HepG2 (cell line): ENCODE measurements around the gene TUBA8. TPM values are rescaled to one million over a fixed set of nuclear protein-coding genes. Genes with fewer than 3 reads are reported as not detected.
A peak's percentile ranks its signal among the peaks of the same experiment; 100 is the strongest.

Experiments used
- FOXC1 ChIP-seq: sonication (generic); formaldehyde crosslinking; IDR thresholded peaks from 2 replicates; pipeline ENCODE4 v1.8.0; 2022; ENCODE audit warnings: mild to moderate bottlenecking, missing genetic modification reagents, borderline replicate concordance
- FOXK1 ChIP-seq: sonication (generic); formaldehyde crosslinking; IDR thresholded peaks from 2 replicates; pipeline ENCODE4 v1.4.0; 2020; ENCODE audit warnings: low read depth, missing genetic modification reagents, borderline replicate concordance
- HHEX ChIP-seq: IDR thresholded peaks from 2 replicates; pipeline ENCODE4 v1.6.1; 2016; ENCODE audit warnings: control low read depth
- HOMEZ ChIP-seq: IDR thresholded peaks from 2 replicates; pipeline ENCODE4 v1.6.1; 2016; ENCODE audit warnings: low read depth
- KDM4B ChIP-seq: sonication (generic); formaldehyde crosslinking; IDR thresholded peaks from 2 replicates; pipeline ENCODE4 v1.4.0; 2020; ENCODE audit warnings: missing genetic modification reagents
- KLF6 ChIP-seq: IDR thresholded peaks from 2 replicates; pipeline ENCODE4 v1.8.0; 2016; ENCODE audit warnings: missing biosample characterization, missing genetic modification reagents
- KMT2A ChIP-seq: sonication (generic); formaldehyde crosslinking; IDR thresholded peaks from 2 replicates; pipeline ENCODE4 v1.4.0; 2020; ENCODE audit warnings: missing genetic modification reagents
- NR2F2 ChIP-seq: IDR thresholded peaks from 2 replicates; pipeline ENCODE4 v1.6.1; 2012; ENCODE audit warnings: low read depth, inconsistent platforms, borderline replicate concordance
- PATZ1 ChIP-seq: sonication (generic); formaldehyde crosslinking; IDR thresholded peaks from 2 replicates; pipeline ENCODE4 v1.4.0; 2020; ENCODE audit warnings: missing genetic modification reagents
- RARA ChIP-seq: IDR thresholded peaks from 2 replicates; pipeline ENCODE4 v1.6.1; 2016; ENCODE audit warnings: missing genetic modification reagents, missing compliant biosample characterization
- SOX13 ChIP-seq, 3 experiments: fragments of 450-650 bp in 1 of 3; sonication (generic) in 1 of 3; formaldehyde crosslinking in 1 of 3; IDR thresholded peaks in 2 of 3; conservative IDR thresholded peaks in 1 of 3; 2 replicates each; pipeline versions ENCODE4 v1.5.0 to v1.6.1; 2016 to 2020; ENCODE audit warnings: antibody characterized with exemption in 1 of 3, mild to moderate bottlenecking in 1 of 3, missing compliant biosample characterization in 1 of 3, missing genetic modification reagents in 1 of 3, moderate library complexity in 1 of 3
- SYNCRIP ChIP-seq: fragments of 200-400 bp; formaldehyde crosslinking; IDR thresholded peaks from 2 replicates; pipeline ENCODE4 v1.6.1; 2018; ENCODE audit warnings: mild to moderate bottlenecking, low read depth, low read length; ENCODE audit not compliant: insufficient read depth
- TARDBP ChIP-seq: sonication (generic); formaldehyde crosslinking; IDR thresholded peaks from 2 replicates; pipeline ENCODE4 v1.8.0; 2022; ENCODE audit warnings: mild to moderate bottlenecking, missing genetic modification reagents
- TBL1XR1 ChIP-seq: fragments of 150-350 bp; IDR thresholded peaks from 2 replicates; pipeline ENCODE4 v1.6.1; 2014; ENCODE audit warnings: borderline replicate concordance, low read length; ENCODE audit not compliant: partially characterized antibody
- THAP9 ChIP-seq: sonication (generic); formaldehyde crosslinking; IDR thresholded peaks from 2 replicates; pipeline ENCODE4; 2020; ENCODE audit warnings: missing genetic modification reagents, mild to moderate bottlenecking, borderline replicate concordance
- ZBTB34 ChIP-seq: sonication (generic); formaldehyde crosslinking; IDR thresholded peaks from 2 replicates; pipeline ENCODE4 v1.8.0; 2022; ENCODE audit warnings: mild to moderate bottlenecking, missing genetic modification reagents
- ZFYVE20 ChIP-seq: sonication (generic); formaldehyde crosslinking; IDR thresholded peaks from 2 replicates; pipeline ENCODE4 v1.8.0; 2023; ENCODE audit warnings: low read depth, mild to moderate bottlenecking, moderate library complexity, missing genetic modification reagents, borderline replicate concordance
- ZMAT3 ChIP-seq: sonication (generic); formaldehyde crosslinking; conservative IDR thresholded peaks from 2 replicates; pipeline ENCODE4 v1.7.0; 2021; ENCODE audit warnings: missing genetic modification reagents
- ZNF180 ChIP-seq: sonication (generic); formaldehyde crosslinking; IDR thresholded peaks from 2 replicates; pipeline ENCODE4 v1.4.0; 2020; ENCODE audit warnings: low read depth, missing genetic modification reagents, borderline replicate concordance
- ZNF563 ChIP-seq: sonication (generic); formaldehyde crosslinking; IDR thresholded peaks from 2 replicates; pipeline ENCODE4 v1.8.0; 2022; ENCODE audit warnings: mild to moderate bottlenecking, moderate library complexity, missing genetic modification reagents
- ZNF883 ChIP-seq: sonication (generic); formaldehyde crosslinking; IDR thresholded peaks from 2 replicates; pipeline ENCODE4 v1.5.1; 2020; ENCODE audit warnings: mild to moderate bottlenecking, missing genetic modification reagents; ENCODE audit errors: not compliant biosample characterization
- polyA plus RNA-seq, 8 experiments: library from polyadenylated mRNA; depleted of rRNA in 3 of 8; stranded (reverse) in 7 of 8; unstranded in 1 of 8; fragments of >200 nt; fragmentation: Illumina TruSeq in 4 of 8; extraction: Trizol in 4 of 8; gene quantifications; 2 replicates each; pipeline versions ENCODE4 v1.2.1 to v1.2.3, GENCODE V29; 2011 to 2016; ENCODE audit warnings: low read depth in 4 of 8, missing spikeins in 1 of 8, mixed read lengths in 1 of 8; ENCODE audit not compliant: insufficient read depth in 1 of 8
- total RNA-seq, 5 experiments: library from RNA; depleted of rRNA; stranded (reverse); fragments of >200 nt; fragmentation: Illumina TruSeq; extraction: Trizol; gene quantifications; 2 replicates each; pipeline ENCODE4 v1.2.3, GENCODE V29; 2016; ENCODE audit warnings: low read depth in 1 of 5

TUBA8 gene
- total and polyA plus RNA-seq, 2 of the 13 experiments (the other 11 are each of a cell fraction or from before 2014, with no cell fraction given), result 0.35 to 0.69 TPM

- TF ChIP-seq HOMEZ (CRISPR knock-in tag) (peak; percentile 69; the same call in 1 of the 2 replicates), ZNF883 (CRISPR knock-in tag) (peak; percentile 23), KDM4B (CRISPR knock-in tag) (peak; percentile 71; the same call in 1 of the 2 replicates), ZFYVE20 (CRISPR knock-in tag) (no peak), HHEX (CRISPR knock-in tag) (peak; percentile 61; the same call in 1 of the 2 replicates), FOXK1 (peak; percentile 92; the same call in 1 of the 2 replicates), TARDBP (peak; percentile 90), KMT2A (peak; percentile 90), ZMAT3 (CRISPR knock-in tag) (0 out of 2 replicates have a peak, but pooled peaks have one; percentile 28), SYNCRIP (no peak), TBL1XR1 (peak; percentile 69), SOX13 (IDR thresholded peaks at IDR 0.05) (peak; percentile 53; the same call in 1 of the 2 replicates), SOX13 (CRISPR knock-in tag; conservative IDR thresholded peaks at IDR 0.05 in 1 of 2, IDR thresholded peaks at IDR 0.05 in 1 of 2) (peak in 1 of 2 experiments; percentile 80; a peak in 2 of 4 replicates), FOXC1 (CRISPR knock-in tag) (peak; percentile 81), NR2F2 (peak; percentile 12; the same call in 1 of the 2 replicates), KLF6 (CRISPR knock-in tag) (peak; percentile 23; the same call in 1 of the 2 replicates), THAP9 (CRISPR knock-in tag) (peak; percentile 28; the same call in 1 of the 2 replicates), PATZ1 (CRISPR knock-in tag) (peak; percentile 81), ZBTB34 (peak; percentile 69), RARA (CRISPR knock-in tag) (peak; percentile 82), ZNF563 (CRISPR knock-in tag) (peak; percentile 56; the same call in 1 of the 2 replicates), ZNF180 (CRISPR knock-in tag) (no peak)
These were observed 37.8 kb downstream of the TUBA8 start (continued) for GRCh38 chr22:18148293-18148965.
